HCT116 (cell line): Measurements from ENCODE around the gene ABCA1. TPM values are rescaled to one million over a fixed set of nuclear protein-coding genes. Genes with fewer than 3 reads are reported as not detected.

Source experiments
- ATAC-seq: fragments of 200-7000 bp; cut with Tn5 transposase; 2 replicates; pipeline ENCODE4 v1.9.1; 2020; ENCODE audit warnings: mild to moderate bottlenecking, moderate library complexity
- BruUV-seq: library from RNA; stranded (reverse); fragments of 400-500 nt; replicated peaks from 2 replicates; lab custom pipeline; 2021; lab: Mats Ljungman, UMichigan
- CTCF ChIA-PET: fragments of 300-600 bp; sonication (Branson Sonifier 250); formaldehyde crosslinking; loops from one replicate; lab custom pipeline; 2021; ENCODE audit warnings: antibody characterized with exemption; lab: Charles Lee
- POLR2A ChIA-PET: fragments of 300-600, 350-600 bp; sonication (Branson Sonifier 250); formaldehyde crosslinking; loops from one replicate; lab custom pipeline; 2021; ENCODE audit warnings: antibody characterized with exemption; lab: Charles Lee
- RAD21 ChIA-PET, 2 experiments: fragments of 300-600 bp; sonication (Branson Sonifier 250); formaldehyde crosslinking; loops; one replicate each; lab custom pipeline; 2023; ENCODE audit warnings: low total read pairs in 2 of 2; ENCODE audit not compliant: uncharacterized antibody in 2 of 2, unreplicated experiment in 2 of 2, low non-redundant PET in 1 of 2; lab: Charles Lee
- DNase-seq: peaks from one replicate; pipeline ENCODE4 v3.0.0-alpha.2; 2010; ENCODE audit warnings: low read depth, low spot score
- H2AFZ ChIP-seq: fragments of 200-600 bp; shearing (Covaris generic), sonication (generic); 2 replicates; pipeline ENCODE4 v1.6.1; 2017; ENCODE audit warnings: low read depth, mixed run types, mixed read lengths, antibody characterized with exemption, low read length; ENCODE audit not compliant: poor library complexity, severe bottlenecking
- H3K27ac ChIP-seq: 2 replicates; pipeline ENCODE4 v1.5.1; 2012; ENCODE audit warnings: low read depth, low read length
- H3K27me3 ChIP-seq: fragments of 200-600 bp; sonication (generic); 2 replicates; pipeline ENCODE4 v1.6.1; 2016; ENCODE audit warnings: mixed run types, low read length, mixed read lengths; ENCODE audit not compliant: insufficient read depth
- H3K36me3 ChIP-seq, 2 experiments: fragments of 200-500 bp in 1 of 2; fragments of 200-600 bp in 1 of 2; sonication (Bioruptor generic) in 1 of 2; sonication (generic) in 1 of 2; 2 replicates each; pipeline versions ENCODE4 v1.5.1 to v1.6.1; 2014 to 2016; ENCODE audit warnings: low read length in 2 of 2, inconsistent platforms in 1 of 2, mixed read lengths in 1 of 2, mixed run types in 1 of 2; ENCODE audit not compliant: insufficient read depth in 2 of 2, control insufficient read depth in 1 of 2
- H3K4me1 ChIP-seq, 2 experiments: fragments of 200-600 bp in 1 of 2; sonication (generic) in 1 of 2; 2 replicates each; pipeline versions ENCODE4 v1.5.1 to v1.6.1; 2012 to 2017; ENCODE audit warnings: low read length in 2 of 2, inconsistent platforms in 1 of 2, mild to moderate bottlenecking in 1 of 2, mixed read lengths in 1 of 2, mixed run types in 1 of 2, moderate library complexity in 1 of 2; ENCODE audit not compliant: insufficient read depth in 2 of 2, control insufficient read depth in 1 of 2
- H3K4me2 ChIP-seq: fragments of 200-600 bp; sonication (generic); 2 replicates; pipeline ENCODE4 v1.6.1; 2017; ENCODE audit warnings: mixed run types, low read length, mixed read lengths
- H3K4me3 ChIP-seq, 2 experiments: fragments of 200-600 bp in 1 of 2; sonication (generic) in 1 of 2; replicated peaks in 1 of 2; 2 replicates each; pipeline ENCODE4 v1.5.1; 2011 to 2016; ENCODE audit warnings: low read length in 2 of 2, control low read depth in 1 of 2, low read depth in 1 of 2, mild to moderate bottlenecking in 1 of 2, mixed read lengths in 1 of 2, mixed run types in 1 of 2
- H3K79me2 ChIP-seq: fragments of 200-600 bp; sonication (generic); 2 replicates; pipeline ENCODE4 v1.6.1; 2017; ENCODE audit warnings: mild to moderate bottlenecking, mixed run types, low read length, moderate library complexity, mixed read lengths; ENCODE audit not compliant: insufficient read depth
- H3K9ac ChIP-seq: fragments of 200-600 bp; sonication (generic); 2 replicates; pipeline ENCODE4 v1.6.1; 2016; ENCODE audit warnings: low read length, mixed read lengths
- H3K9me2 ChIP-seq: fragments of 200-600 bp; sonication (generic), shearing (Covaris generic); 2 replicates; pipeline ENCODE4 v1.6.1; 2017; ENCODE audit warnings: mixed run types, mild to moderate bottlenecking, moderate library complexity; ENCODE audit not compliant: insufficient read depth
- H3K9me3 ChIP-seq, 2 experiments: fragments of 200-500 bp in 1 of 2; fragments of 200-600 bp in 1 of 2; sonication (Bioruptor generic) in 1 of 2; sonication (generic) in 1 of 2; 2 replicates each; pipeline ENCODE4 v1.6.1; 2014 to 2017; ENCODE audit warnings: low read length in 2 of 2, mixed read lengths in 2 of 2, inconsistent platforms in 1 of 2, low read depth in 1 of 2, mild to moderate bottlenecking in 1 of 2, mixed run types in 1 of 2, moderate library complexity in 1 of 2; ENCODE audit not compliant: control insufficient read depth in 1 of 2, insufficient read depth in 1 of 2
- H4K20me1 ChIP-seq: fragments of 200-600 bp; sonication (generic), shearing (Covaris generic); 2 replicates; pipeline ENCODE4 v1.6.1; 2017; ENCODE audit warnings: mixed run types, mild to moderate bottlenecking, moderate library complexity; ENCODE audit not compliant: insufficient read depth
- ATF3 ChIP-seq: IDR thresholded peaks from 2 replicates; pipeline ENCODE4 v1.6.1; 2012
- CEBPB ChIP-seq: IDR thresholded peaks from 2 replicates; pipeline ENCODE4 v1.6.1; 2012; ENCODE audit warnings: low read depth
- EGR1 ChIP-seq: IDR thresholded peaks from 2 replicates; pipeline ENCODE4 v1.6.1; 2012; ENCODE audit warnings: low read depth
- ELF1 ChIP-seq: IDR thresholded peaks from 2 replicates; pipeline ENCODE4 v1.6.1; 2012; ENCODE audit warnings: low read depth, borderline replicate concordance
- EZH2phosphoT487 ChIP-seq: fragments of 200-600 bp; IDR thresholded peaks from 2 replicates; pipeline ENCODE4 v1.6.1; 2018; ENCODE audit warnings: antibody characterized with exemption, borderline replicate concordance
- JUND ChIP-seq: IDR thresholded peaks from 2 replicates; pipeline ENCODE4 v1.6.1; 2012
- POLR2A ChIP-seq: IDR thresholded peaks from 2 replicates; pipeline ENCODE4 v1.7.0; 2011; ENCODE audit warnings: borderline replicate concordance; ENCODE audit not compliant: insufficient read depth, insufficient read length; ENCODE audit errors: extremely low read depth
- RAD21 ChIP-seq: IDR thresholded peaks from 2 replicates; pipeline ENCODE4 v1.6.1; 2012; ENCODE audit warnings: low read depth, mild to moderate bottlenecking
- SP1 ChIP-seq: IDR thresholded peaks from 2 replicates; pipeline ENCODE4 v1.6.1; 2012; ENCODE audit warnings: low read depth
- SRF ChIP-seq: IDR thresholded peaks from 2 replicates; pipeline ENCODE4 v1.6.1; 2012; ENCODE audit warnings: low read depth
- TCF7L2 ChIP-seq: IDR thresholded peaks from 2 replicates; pipeline ENCODE4 v1.7.0; 2011; ENCODE audit warnings: borderline replicate concordance, inconsistent platforms; ENCODE audit not compliant: insufficient read depth, insufficient read length; ENCODE audit errors: extremely low read depth
- YY1 ChIP-seq: IDR thresholded peaks from 2 replicates; pipeline ENCODE4 v1.6.1; 2011; ENCODE audit warnings: low read length, low read depth, moderate library complexity, mild to moderate bottlenecking; ENCODE audit not compliant: insufficient replicate concordance; ENCODE audit errors: extremely low read depth
- ZBTB33 ChIP-seq: IDR thresholded peaks from 2 replicates; pipeline ENCODE4 v1.6.1; 2011; ENCODE audit warnings: mild to moderate bottlenecking, low read length, moderate library complexity; ENCODE audit not compliant: insufficient replicate concordance; ENCODE audit errors: extremely low read depth
- ZFX ChIP-seq: fragments of 450-650 bp; IDR thresholded peaks from 2 replicates; pipeline ENCODE4 v1.6.1; 2017
- ZNF274 ChIP-seq: fragments of 200-500 bp; sonication (Bioruptor generic); IDR thresholded peaks from 2 replicates; pipeline ENCODE4 v1.6.1; 2014; ENCODE audit warnings: mild to moderate bottlenecking, low read depth, low read length, inconsistent platforms
- intact Hi-C: fragments of 100-400 bp; cut with micrococcal nuclease; formaldehyde crosslinking; loops from 2 replicates; pipeline ENCODE4 v1.10.0; 2022
- total RNA-seq: library from RNA; stranded (reverse); gene quantifications from one replicate; pipeline ENCODE4 v1.2.1, GENCODE V29; 2021; ENCODE audit not compliant: unreplicated experiment
- TF ChIP-seq, protein P1 (sequence below), 3 experiments: fragments of 200-600 bp in 1 of 3; sonication (generic) in 1 of 3; IDR thresholded peaks in 2 of 3; conservative IDR thresholded peaks in 1 of 3; 2 replicates each; pipeline ENCODE4 v1.5.1; 2012 to 2017; ENCODE audit warnings: low read depth in 2 of 3, low read length in 2 of 3, antibody characterized with exemption in 1 of 3, borderline replicate concordance in 1 of 3, control low read depth in 1 of 3, mild to moderate bottlenecking in 1 of 3, mixed read lengths in 1 of 3, mixed run types in 1 of 3, moderate library complexity in 1 of 3; ENCODE audit not compliant: insufficient read depth in 1 of 3
- TF ChIP-seq, protein P2 (sequence below): IDR thresholded peaks from 2 replicates; pipeline ENCODE4 v1.6.1; 2012; ENCODE audit warnings: low read depth
- TF ChIP-seq, protein P3 (sequence below): IDR thresholded peaks from 2 replicates; pipeline ENCODE4 v1.6.1; 2012

Gene ABCA1
- total RNA-seq, 1 experiment from 2014 or later: 0.89 TPM

GRCh38 chr9:104800068-104800785 lies 127.7 kb downstream of the ABCA1 start:
- Histone ChIP-seq H3K36me3 (no peaks in the 10 kb centered on the region), H3K9me2 (no peaks in the 10 kb centered on the region), H3K79me2 (no peaks in the 10 kb centered on the region), H2AFZ (no peak overlapping the region), H3K4me1 (no peaks in the 10 kb centered on the region), H3K4me2 (no peak overlapping the region), H3K4me3 (no peak overlapping the region), H3K27me3 (no peaks in the 10 kb centered on the region), H3K9ac (no peak overlapping the region), H3K27ac (no peak overlapping the region), H4K20me1 (no peaks in the 10 kb centered on the region; the same call in 1 of the 2 replicates), H3K9me3 (no peaks in the 10 kb centered on the region)
- ChIA-PET POLR2A (no interaction called here), CTCF (no interaction called here), RAD21 (no interaction called here)
- intact Hi-C loops: no loop called here
- BruUV-seq: no TSS peak
- DNase-seq: no peak
- ATAC-seq: no peak
- TF ChIP-seq ZNF274: no peak
- TF ChIP-seq, protein P1, sequence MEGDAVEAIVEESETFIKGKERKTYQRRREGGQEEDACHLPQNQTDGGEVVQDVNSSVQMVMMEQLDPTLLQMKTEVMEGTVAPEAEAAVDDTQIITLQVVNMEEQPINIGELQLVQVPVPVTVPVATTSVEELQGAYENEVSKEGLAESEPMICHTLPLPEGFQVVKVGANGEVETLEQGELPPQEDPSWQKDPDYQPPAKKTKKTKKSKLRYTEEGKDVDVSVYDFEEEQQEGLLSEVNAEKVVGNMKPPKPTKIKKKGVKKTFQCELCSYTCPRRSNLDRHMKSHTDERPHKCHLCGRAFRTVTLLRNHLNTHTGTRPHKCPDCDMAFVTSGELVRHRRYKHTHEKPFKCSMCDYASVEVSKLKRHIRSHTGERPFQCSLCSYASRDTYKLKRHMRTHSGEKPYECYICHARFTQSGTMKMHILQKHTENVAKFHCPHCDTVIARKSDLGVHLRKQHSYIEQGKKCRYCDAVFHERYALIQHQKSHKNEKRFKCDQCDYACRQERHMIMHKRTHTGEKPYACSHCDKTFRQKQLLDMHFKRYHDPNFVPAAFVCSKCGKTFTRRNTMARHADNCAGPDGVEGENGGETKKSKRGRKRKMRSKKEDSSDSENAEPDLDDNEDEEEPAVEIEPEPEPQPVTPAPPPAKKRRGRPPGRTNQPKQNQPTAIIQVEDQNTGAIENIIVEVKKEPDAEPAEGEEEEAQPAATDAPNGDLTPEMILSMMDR (IDR thresholded peaks at IDR 0.05 in 2 of 3, conservative IDR thresholded peaks at IDR 0.05 in 1 of 3; ENCODE audit: borderline replicate concordance in 1 of 3, insufficient read depth in 1 of 3, low read depth in 2 of 3, low read length in 2 of 3): no peak
- TF ChIP-seq SRF: no peak
- TF ChIP-seq, protein P2, sequence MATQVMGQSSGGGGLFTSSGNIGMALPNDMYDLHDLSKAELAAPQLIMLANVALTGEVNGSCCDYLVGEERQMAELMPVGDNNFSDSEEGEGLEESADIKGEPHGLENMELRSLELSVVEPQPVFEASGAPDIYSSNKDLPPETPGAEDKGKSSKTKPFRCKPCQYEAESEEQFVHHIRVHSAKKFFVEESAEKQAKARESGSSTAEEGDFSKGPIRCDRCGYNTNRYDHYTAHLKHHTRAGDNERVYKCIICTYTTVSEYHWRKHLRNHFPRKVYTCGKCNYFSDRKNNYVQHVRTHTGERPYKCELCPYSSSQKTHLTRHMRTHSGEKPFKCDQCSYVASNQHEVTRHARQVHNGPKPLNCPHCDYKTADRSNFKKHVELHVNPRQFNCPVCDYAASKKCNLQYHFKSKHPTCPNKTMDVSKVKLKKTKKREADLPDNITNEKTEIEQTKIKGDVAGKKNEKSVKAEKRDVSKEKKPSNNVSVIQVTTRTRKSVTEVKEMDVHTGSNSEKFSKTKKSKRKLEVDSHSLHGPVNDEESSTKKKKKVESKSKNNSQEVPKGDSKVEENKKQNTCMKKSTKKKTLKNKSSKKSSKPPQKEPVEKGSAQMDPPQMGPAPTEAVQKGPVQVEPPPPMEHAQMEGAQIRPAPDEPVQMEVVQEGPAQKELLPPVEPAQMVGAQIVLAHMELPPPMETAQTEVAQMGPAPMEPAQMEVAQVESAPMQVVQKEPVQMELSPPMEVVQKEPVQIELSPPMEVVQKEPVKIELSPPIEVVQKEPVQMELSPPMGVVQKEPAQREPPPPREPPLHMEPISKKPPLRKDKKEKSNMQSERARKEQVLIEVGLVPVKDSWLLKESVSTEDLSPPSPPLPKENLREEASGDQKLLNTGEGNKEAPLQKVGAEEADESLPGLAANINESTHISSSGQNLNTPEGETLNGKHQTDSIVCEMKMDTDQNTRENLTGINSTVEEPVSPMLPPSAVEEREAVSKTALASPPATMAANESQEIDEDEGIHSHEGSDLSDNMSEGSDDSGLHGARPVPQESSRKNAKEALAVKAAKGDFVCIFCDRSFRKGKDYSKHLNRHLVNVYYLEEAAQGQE: no peak
- TF ChIP-seq TCF7L2: no peak
- TF ChIP-seq ATF3: no peak
- no peak for TF ChIP-seq YY1
- no peak for TF ChIP-seq EZH2phosphoT487
- no peak for TF ChIP-seq SP1
- TF ChIP-seq ZFX: no peak
- no peak for TF ChIP-seq ELF1
- no peak for TF ChIP-seq POLR2A
- TF ChIP-seq, protein P3, sequence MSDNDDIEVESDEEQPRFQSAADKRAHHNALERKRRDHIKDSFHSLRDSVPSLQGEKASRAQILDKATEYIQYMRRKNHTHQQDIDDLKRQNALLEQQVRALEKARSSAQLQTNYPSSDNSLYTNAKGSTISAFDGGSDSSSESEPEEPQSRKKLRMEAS: no peak
- no peak for TF ChIP-seq ZBTB33
- TF ChIP-seq EGR1: no peak
- no peak for TF ChIP-seq CEBPB
- TF ChIP-seq RAD21: no peak
- TF ChIP-seq JUND: no peak
